HG03097 (cell line): ENCODE data around the gene ILKAP.
"Not testable (repeated sequence)": the region's sequence is repeated elsewhere in the genome, so short reads cannot be mapped to it uniquely, and the experiment has no call there.

ENCODE experiments used
- ATAC-seq: cut with Tn5 transposase; IDR thresholded peaks from one replicate; pipeline ENCODE4 v1.9.1; 2021; ENCODE audit not compliant: unreplicated experiment, low FRiP score

Gene ILKAP

GRCh38 chr2:238202326-238203093 is 985 bp downstream of the ILKAP start:
- no peak for ATAC-seq

DNA sequence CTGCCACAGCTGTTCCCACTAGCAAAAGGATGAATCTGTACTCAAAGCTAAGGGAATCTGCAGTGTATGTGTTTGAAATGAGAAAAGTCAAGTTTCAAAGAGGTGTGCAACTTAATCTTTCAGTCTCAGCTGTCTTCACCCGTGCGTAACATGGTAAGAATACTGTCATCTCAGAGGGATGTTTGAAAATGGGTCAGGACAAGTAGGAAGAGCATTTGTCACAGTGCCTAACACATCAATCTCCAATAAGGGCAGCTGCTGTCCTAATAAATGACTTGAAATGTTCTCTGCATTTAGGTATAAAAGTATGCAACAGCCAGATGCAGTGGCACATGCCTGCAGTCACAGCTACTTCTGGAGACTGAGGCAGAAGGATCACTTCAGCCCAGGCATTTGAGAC is 13.1 kb downstream of the ILKAP start:
- no peak for ATAC-seq

- no peak for ATAC-seq
These were observed 15.6 kb downstream of the ILKAP start for GRCh38 chr2:238187618-238188548.

GRCh38 chr2:238183821-238184220 is 19.7 kb downstream of the ILKAP start:
- ATAC-seq = no peak

- no peak for ATAC-seq
These were observed 21.1 kb downstream of the ILKAP start for GRCh38 chr2:238182362-238182761.

- ATAC-seq = no peak
These were observed 22.9 kb downstream of the ILKAP start for GRCh38 chr2:238180554-238180953.

GRCh38 chr2:238176613-238177012 is 26.9 kb downstream of the ILKAP start:
- no peak for ATAC-seq

DNA sequence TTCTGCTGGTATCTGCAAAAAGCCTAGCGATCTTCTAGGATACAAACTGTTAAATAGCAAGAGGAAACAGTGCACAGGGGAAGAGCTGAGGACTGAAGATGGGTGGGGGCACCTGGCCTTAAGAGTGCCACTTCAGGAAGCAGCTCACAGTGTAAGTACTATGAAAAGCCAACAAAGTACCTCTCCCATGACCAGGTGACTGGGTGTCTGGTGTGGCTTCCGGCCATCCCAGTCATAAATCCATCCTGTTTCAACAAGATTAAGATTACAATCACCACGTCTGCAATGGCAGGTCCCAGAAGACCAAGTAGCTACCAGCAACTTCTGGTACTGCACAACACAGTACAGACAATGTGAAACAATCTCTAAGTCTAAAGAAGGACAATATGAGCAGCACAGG is 28.8 kb downstream of the ILKAP start:
- ATAC-seq = no peak

GRCh38 chr2:238174291-238174690 is 29.2 kb downstream of the ILKAP start:
- ATAC-seq = no peak

GRCh38 chr2:238173692-238174091 is 29.8 kb downstream of the ILKAP start:
- ATAC-seq = no peak

DNA sequence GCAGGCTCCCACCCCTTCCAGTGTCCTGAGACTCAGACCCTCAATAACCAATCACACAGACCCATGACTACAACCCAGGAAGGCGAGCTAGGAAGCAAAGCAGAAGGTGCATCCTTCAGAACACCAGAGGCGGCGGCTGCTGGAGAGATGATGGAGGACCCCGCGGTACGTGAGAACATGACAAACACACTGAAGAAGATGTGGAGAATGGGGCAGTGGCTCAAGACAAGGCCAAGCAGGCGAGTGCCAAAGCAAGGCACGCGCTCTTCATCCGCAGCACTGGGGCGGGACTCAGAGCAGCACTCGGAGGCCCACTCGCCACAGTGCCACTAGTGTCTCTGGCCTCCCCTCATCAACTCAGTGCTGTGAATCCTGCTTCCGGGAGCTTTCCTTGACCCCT is 31.1 kb downstream of the ILKAP start:
- no peak for ATAC-seq

DNA sequence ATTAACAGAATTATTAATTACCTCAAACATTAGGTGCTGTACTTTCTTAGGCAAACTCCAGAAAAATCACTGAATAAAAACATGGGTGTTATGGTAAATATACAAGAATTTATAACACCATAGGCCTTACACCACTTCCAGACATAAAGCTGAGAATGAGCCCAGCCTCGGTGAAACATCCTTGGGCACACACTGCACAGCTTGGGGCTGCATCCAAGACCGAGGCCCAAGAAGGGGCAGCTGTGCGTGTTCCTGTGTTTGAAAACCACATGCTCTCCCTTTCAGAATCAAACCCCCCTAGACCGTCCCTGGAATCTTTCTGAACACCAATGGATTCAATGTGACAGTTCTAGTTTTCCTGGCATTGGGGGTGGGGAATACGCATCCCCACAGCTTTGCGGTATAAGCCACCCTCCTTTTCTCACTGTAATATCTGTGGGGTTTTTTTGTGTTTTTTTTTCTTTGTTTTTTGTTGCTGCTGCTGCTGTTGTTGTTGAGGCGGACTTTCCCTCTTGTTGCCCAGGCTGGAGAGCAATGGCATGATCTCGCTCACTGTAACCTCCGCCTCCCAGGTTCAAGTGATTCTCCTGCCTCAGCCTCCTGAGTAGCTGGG is 31.8 kb downstream of the ILKAP start:
- ATAC-seq = no peak

- ATAC-seq = not testable (repeated sequence)
These were observed 32.4 kb downstream of the ILKAP start for GRCh38 chr2:238171072-238171431.

GRCh38 chr2:238170386-238171071 is 33.0 kb downstream of the ILKAP start:
- ATAC-seq = no peak

DNA sequence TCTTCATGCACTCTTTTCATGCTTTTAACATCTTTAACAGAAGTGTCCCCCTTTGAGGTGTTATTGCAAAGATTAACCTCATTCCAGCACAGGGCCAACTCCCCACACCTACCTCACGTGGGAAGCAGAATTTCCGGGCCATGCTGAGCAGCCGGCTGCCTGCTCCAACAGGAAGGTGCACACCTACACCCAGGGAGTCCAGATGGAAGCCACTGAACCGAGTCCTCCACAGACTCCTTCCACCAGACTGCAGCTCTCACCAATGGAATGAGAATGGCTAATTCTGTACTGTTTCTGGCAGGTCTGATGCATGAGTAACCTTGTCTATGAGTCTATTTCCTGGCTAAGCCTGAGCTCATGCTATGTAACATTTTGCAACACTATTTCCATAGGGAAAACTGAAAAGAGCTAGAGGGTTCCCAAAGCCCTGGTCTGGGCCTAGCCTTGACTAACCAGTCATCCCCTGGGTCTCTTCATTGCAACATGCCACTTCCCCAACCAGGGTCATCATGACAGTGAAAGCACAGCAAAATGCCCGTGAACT is 33.7 kb downstream of the ILKAP start:
- no peak for ATAC-seq

DNA sequence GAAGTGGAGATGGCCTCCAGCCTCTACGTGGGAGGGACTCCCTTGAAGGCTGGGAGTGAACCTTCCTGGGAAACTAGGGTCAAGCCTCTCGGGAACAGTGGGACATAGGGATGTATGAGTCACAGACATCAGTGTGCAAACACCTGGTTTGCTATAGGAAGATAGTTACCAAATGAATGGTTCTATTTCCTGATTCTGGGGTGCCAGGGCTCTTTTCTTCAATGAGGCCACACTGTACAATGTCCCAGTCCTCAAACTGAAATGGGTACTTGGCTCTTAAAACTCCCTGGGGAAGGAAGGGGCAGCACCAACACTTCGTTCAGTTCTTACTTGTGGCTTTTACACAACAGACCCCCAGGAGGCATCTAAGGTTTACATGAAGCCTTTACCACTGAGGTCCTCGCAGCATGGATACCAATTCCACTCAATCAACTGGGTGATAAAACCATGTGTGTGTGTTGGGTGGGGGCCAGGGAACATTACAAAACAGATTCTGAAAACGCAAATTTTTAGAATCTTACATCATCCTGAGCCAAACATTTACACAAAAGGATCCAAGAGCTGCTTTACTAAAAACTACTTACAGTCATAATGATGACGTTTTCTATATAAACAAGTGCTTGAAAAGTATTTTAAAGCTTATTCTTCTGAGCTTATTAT is 34.3 kb downstream of the ILKAP start:
- no peak for ATAC-seq

GRCh38 chr2:238168196-238169047 is 35.1 kb downstream of the ILKAP start:
- ATAC-seq = no peak

GRCh38 chr2:238167761-238168160 is 35.7 kb downstream of the ILKAP start:
- ATAC-seq = no peak

GRCh38 chr2:238167344-238167715 is 36.2 kb downstream of the ILKAP start:
- ATAC-seq = no peak
